ENCODE measurements around the gene CCDC90B. TPM values are rescaled to one million over a fixed set of nuclear protein-coding genes. Genes with fewer than 3 reads are reported as not detected.

The CCDC90B gene
- total RNA-seq (10 to 100 TPM; 22.5 to 30.1 TPM), polyA plus RNA-seq (ENCODE audit: insufficient read length in 6 of 6) (10 to 100 TPM; 72.3 to 95.5 (median 76.2) TPM)
- long read RNA-seq, donor 1, full-length matches to known transcripts = 20 of 42 reads
- long read RNA-seq, donor 1, partial matches to known transcripts = 17 of 42 reads
- long read RNA-seq, donor 1, other reads (novel, unspliced or antisense) = 5 of 42 reads
- long read RNA-seq, donor 2, full-length matches to known transcripts = 13 of 13 reads
- long read RNA-seq, donor 2, partial matches to known transcripts = 0 of 13 reads
- long read RNA-seq, donor 2, other reads (novel, unspliced or antisense) = 0 of 13 reads
- long read RNA-seq, donor 3, full-length matches to known transcripts = 20 of 25 reads
- long read RNA-seq, donor 3, partial matches to known transcripts = 5 of 25 reads
- long read RNA-seq, donor 3, other reads (novel, unspliced or antisense) = 0 of 25 reads
- long read RNA-seq, donor 4, full-length matches to known transcripts = 19 of 33 reads
- long read RNA-seq, donor 4, partial matches to known transcripts = 10 of 33 reads
- long read RNA-seq, donor 4, other reads (novel, unspliced or antisense) = 4 of 33 reads
- long read RNA-seq, donor 5, full-length matches to known transcripts = 23 of 23 reads
- long read RNA-seq, donor 5, partial matches to known transcripts = 0 of 23 reads
- long read RNA-seq, donor 5, other reads (novel, unspliced or antisense) = 0 of 23 reads
- long read RNA-seq, donor 6, full-length matches to known transcripts = 43 of 52 reads
- long read RNA-seq, donor 6, partial matches to known transcripts = 9 of 52 reads
- long read RNA-seq, donor 6, other reads (novel, unspliced or antisense) = 0 of 52 reads
- long read RNA-seq, donor 7, full-length matches to known transcripts = 15 of 20 reads
- long read RNA-seq, donor 7, partial matches to known transcripts = 5 of 20 reads
- long read RNA-seq, donor 7, other reads (novel, unspliced or antisense) = 0 of 20 reads
- long read RNA-seq, donor 8, full-length matches to known transcripts = 20 of 20 reads
- long read RNA-seq, donor 8, partial matches to known transcripts = 0 of 20 reads
- long read RNA-seq, donor 8, other reads (novel, unspliced or antisense) = 0 of 20 reads
- long read RNA-seq, donor 9 = 0 reads
- long read RNA-seq, donor 10, full-length matches to known transcripts = 14 of 21 reads
- long read RNA-seq, donor 10, partial matches to known transcripts = 3 of 21 reads
- long read RNA-seq, donor 10, other reads (novel, unspliced or antisense) = 4 of 21 reads
- long read RNA-seq, donor 11, full-length matches to known transcripts = 46 of 61 reads
- long read RNA-seq, donor 11, partial matches to known transcripts = 15 of 61 reads
- long read RNA-seq, donor 11, other reads (novel, unspliced or antisense) = 0 of 61 reads
- long read RNA-seq, donor 12, full-length matches to known transcripts = 19 of 19 reads
- long read RNA-seq, donor 12, partial matches to known transcripts = 0 of 19 reads
- long read RNA-seq, donor 12, other reads (novel, unspliced or antisense) = 0 of 19 reads

- ATAC-seq (peak; percentile 97), DNase-seq (peak; percentile 94 to 99 (median 98))
- Histone ChIP-seq H3K4me3 (peak within 1 kb of the TSS; percentile 93 to 94), H3K27me3 (no peaks in the 10 kb centered on the region), H3K36me3 (peaks cover 0 to 6% of the 10 kb centered on the region in 2 donors), H3K9me3 (no peaks in the 10 kb centered on the region), H3K4me1 (peaks cover 15 to 40% of the 10 kb centered on the region in 2 donors), H3K27ac (peak within 1 kb of the TSS; percentile 97 to 99)
- TF ChIP-seq, protein P1, sequence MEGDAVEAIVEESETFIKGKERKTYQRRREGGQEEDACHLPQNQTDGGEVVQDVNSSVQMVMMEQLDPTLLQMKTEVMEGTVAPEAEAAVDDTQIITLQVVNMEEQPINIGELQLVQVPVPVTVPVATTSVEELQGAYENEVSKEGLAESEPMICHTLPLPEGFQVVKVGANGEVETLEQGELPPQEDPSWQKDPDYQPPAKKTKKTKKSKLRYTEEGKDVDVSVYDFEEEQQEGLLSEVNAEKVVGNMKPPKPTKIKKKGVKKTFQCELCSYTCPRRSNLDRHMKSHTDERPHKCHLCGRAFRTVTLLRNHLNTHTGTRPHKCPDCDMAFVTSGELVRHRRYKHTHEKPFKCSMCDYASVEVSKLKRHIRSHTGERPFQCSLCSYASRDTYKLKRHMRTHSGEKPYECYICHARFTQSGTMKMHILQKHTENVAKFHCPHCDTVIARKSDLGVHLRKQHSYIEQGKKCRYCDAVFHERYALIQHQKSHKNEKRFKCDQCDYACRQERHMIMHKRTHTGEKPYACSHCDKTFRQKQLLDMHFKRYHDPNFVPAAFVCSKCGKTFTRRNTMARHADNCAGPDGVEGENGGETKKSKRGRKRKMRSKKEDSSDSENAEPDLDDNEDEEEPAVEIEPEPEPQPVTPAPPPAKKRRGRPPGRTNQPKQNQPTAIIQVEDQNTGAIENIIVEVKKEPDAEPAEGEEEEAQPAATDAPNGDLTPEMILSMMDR (IDR thresholded peaks at IDR 0.05) = no peak
- intact Hi-C loops (cut with DNase I) = no loop called here
Measured at GRCh38 chr11:83285771-83286528, at the start of gene CCDC90B. Gene CCDC90B (minus strand): TSS chr11:83286367. CDS start chr11:83285972, 395 bp downstream.

GRCh38 chr11:83335446-83336070 is 49.4 kb upstream of the CCDC90B start:
- no peaks in the 10 kb centered on the region for H3K27me3 ChIP-seq
- H3K36me3 ChIP-seq = no peaks in the 10 kb centered on the region
- TF ChIP-seq, protein P1 (IDR thresholded peaks at IDR 0.05) = no peak
- ATAC-seq (no peak), DNase-seq (no peak)
- H3K4me1 ChIP-seq = no peaks in the 10 kb centered on the region
- intact Hi-C loops (cut with DNase I) = no loop called here
- no peak overlapping the region for H3K27ac ChIP-seq
- H3K9me3 ChIP-seq = no peaks in the 10 kb centered on the region
- no peak overlapping the region for H3K4me3 ChIP-seq

DNA sequence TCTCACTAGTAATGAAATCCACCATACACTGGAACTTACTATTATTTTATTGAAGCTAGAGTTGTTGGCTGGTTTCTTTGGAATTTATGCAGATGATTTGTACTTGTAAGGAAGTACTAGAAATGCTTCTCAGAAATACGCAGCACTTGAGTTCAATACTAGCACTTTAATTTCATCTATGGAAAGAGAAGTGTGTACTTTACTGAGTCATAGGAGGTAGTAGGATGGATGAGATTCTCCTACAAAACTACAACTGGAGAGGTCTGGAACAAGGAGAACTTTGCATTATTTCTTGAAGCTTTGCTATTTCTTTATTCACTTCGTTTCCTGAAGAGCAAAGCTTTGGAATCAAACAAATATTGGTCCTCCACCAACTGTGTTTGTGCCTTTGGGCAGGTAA is 44.1 kb upstream of the CCDC90B start:
- ATAC-seq (peak; percentile 93), DNase-seq (no peak)
- no peaks in the 10 kb centered on the region for H3K4me1 ChIP-seq
- no peaks in the 10 kb centered on the region for H3K36me3 ChIP-seq
- no peak overlapping the region for H3K27ac ChIP-seq
- peaks cover 0 to 2% of the 10 kb centered on the region in 2 donors for H3K9me3 ChIP-seq
- intact Hi-C loops (cut with DNase I) = no loop called here
- no peaks in the 10 kb centered on the region for H3K27me3 ChIP-seq
- no peak overlapping the region for H3K4me3 ChIP-seq
- TF ChIP-seq, protein P1 (IDR thresholded peaks at IDR 0.05) = no peak

- peaks cover 0 to 2% of the 10 kb centered on the region in 2 donors for H3K9me3 ChIP-seq
- no peaks in the 10 kb centered on the region for H3K4me1 ChIP-seq
- TF ChIP-seq, protein P1 (IDR thresholded peaks at IDR 0.05) = no peak
- no peak for DNase-seq
- no peak overlapping the region for H3K4me3 ChIP-seq
- intact Hi-C loops (cut with DNase I) = no loop called here
- no peaks in the 10 kb centered on the region for H3K36me3 ChIP-seq
- H3K27me3 ChIP-seq = no peaks in the 10 kb centered on the region
- no peak overlapping the region for H3K27ac ChIP-seq
- no peak for ATAC-seq
Measured at GRCh38 chr11:83326326-83326725, 40.2 kb upstream of the CCDC90B start.
